ENCODE data around the gene AFAP1L1.

Gene AFAP1L1

GRCh38 chr5:149320791-149321330 lies 49.2 kb downstream of the AFAP1L1 start (continued):
- TF ChIP-seq PRDM2 (tag by site-specific recombination; IDR thresholded peaks at IDR 0.05; ENCODE audit: borderline replicate concordance) (no peak), ZSCAN23 (tag by site-specific recombination; IDR thresholded peaks at IDR 0.05) (no peak), ZNF16 (tag by site-specific recombination; IDR thresholded peaks at IDR 0.05; ENCODE audit: low read depth) (no peak), ZXDB (tag by site-specific recombination; IDR thresholded peaks at IDR 0.05) (no peak), ZNF223 (tag by site-specific recombination; IDR thresholded peaks at IDR 0.05) (no peak), YY1 (tag by site-specific recombination; IDR thresholded peaks at IDR 0.05) (no peak), ZNF184 (tag by site-specific recombination; IDR thresholded peaks at IDR 0.05) (no peak), ZNF645 (tag by site-specific recombination; IDR thresholded peaks at IDR 0.05) (no peak), BCL11A (tag by site-specific recombination; IDR thresholded peaks at IDR 0.05; ENCODE audit: low read depth) (no peak), ZBTB8A (tag by site-specific recombination; IDR thresholded peaks at IDR 0.05) (no peak), ZNF350 (tag by site-specific recombination; IDR thresholded peaks at IDR 0.05) (no peak), WT1 (tag by site-specific recombination; IDR thresholded peaks at IDR 0.05) (peak; percentile 25; the same call in 1 of the 2 replicates), SCRT2 (tag by site-specific recombination; IDR thresholded peaks at IDR 0.05) (peak; percentile 75), HIC1 (tag by site-specific recombination; IDR thresholded peaks at IDR 0.05) (no peak), ZNF792 (tag by site-specific recombination; IDR thresholded peaks at IDR 0.05) (no peak), ZBTB26 (tag by site-specific recombination; optimal IDR thresholded peaks at IDR 0.05) (no peak), ZNF24 (tag by site-specific recombination; IDR thresholded peaks at IDR 0.05) (no peak), GLI2 (tag by site-specific recombination; IDR thresholded peaks at IDR 0.05; ENCODE audit: borderline replicate concordance, low read depth) (no peak), OVOL3 (tag by site-specific recombination; IDR thresholded peaks at IDR 0.05) (no peak), ZNF354C (tag by site-specific recombination; IDR thresholded peaks at IDR 0.05; ENCODE audit: borderline replicate concordance, low read depth) (no peak), ZNF510 (tag by site-specific recombination; IDR thresholded peaks at IDR 0.05; ENCODE audit: insufficient replicate concordance) (peak; percentile 88), ZNF302 (tag by site-specific recombination; IDR thresholded peaks at IDR 0.05; ENCODE audit: low read depth) (no peak), ZNF488 (tag by site-specific recombination; IDR thresholded peaks at IDR 0.05) (no peak), GLI4 (tag by site-specific recombination; IDR thresholded peaks at IDR 0.05) (no peak), ZSCAN18 (tag by site-specific recombination; IDR thresholded peaks at IDR 0.05) (no peak), GLIS1 (tag by site-specific recombination; IDR thresholded peaks at IDR 0.05) (peak; percentile 26; the same call in 1 of the 2 replicates), KLF1 (tag by site-specific recombination; IDR thresholded peaks at IDR 0.05) (no peak), HOXD13 (CRISPR knock-in tag; IDR thresholded peaks at IDR 0.05; ENCODE audit: borderline replicate concordance) (no peak)

Data from HEK293 (cell line).